DND-41 (cell line): ENCODE results near the gene TGM1.

Source experiments
- ATAC-seq: fragments of 200-7000 bp; cut with Tn5 transposase; 3 replicates; pipeline ENCODE4 v1.9.1; 2021; ENCODE audit warnings: low read depth; ENCODE audit not compliant: insufficient read depth
- DNase-seq: peaks from one replicate; pipeline ENCODE4 v3.0.0-alpha.2; 2020
- H2AFZ ChIP-seq: 2 replicates; pipeline ENCODE4 v1.6.0; 2012; ENCODE audit warnings: low read depth, low read length
- H3K27ac ChIP-seq: 2 replicates; pipeline ENCODE4 v1.5.1; 2012; ENCODE audit warnings: low read length, inconsistent platforms
- H3K27me3 ChIP-seq: fragments of 200-600 bp; sonication (generic); 2 replicates; pipeline ENCODE4 v1.6.0; 2012; ENCODE audit warnings: low read length, mild to moderate bottlenecking, inconsistent platforms; ENCODE audit not compliant: insufficient read depth, poor library complexity
- H3K36me3 ChIP-seq: 2 replicates; pipeline ENCODE4 v1.5.1; 2012; ENCODE audit warnings: low read length, inconsistent platforms; ENCODE audit not compliant: insufficient read depth
- H3K4me1 ChIP-seq: 2 replicates; pipeline ENCODE4 v1.5.1; 2012; ENCODE audit warnings: mild to moderate bottlenecking, low read length; ENCODE audit not compliant: insufficient read depth
- H3K4me2 ChIP-seq: 2 replicates; pipeline ENCODE4 v1.6.0; 2012; ENCODE audit warnings: mild to moderate bottlenecking, moderate library complexity, low read length, inconsistent platforms; ENCODE audit not compliant: insufficient read depth
- H3K4me3 ChIP-seq, 2 experiments: fragments of 200-600 bp in 1 of 2; shearing (Covaris generic) in 1 of 2; 2 replicates each; pipeline ENCODE4 v1.5.1; 2012 to 2016; ENCODE audit warnings: inconsistent platforms in 2 of 2, low read length in 2 of 2, mild to moderate bottlenecking in 2 of 2, low read depth in 1 of 2, moderate library complexity in 1 of 2
- H3K79me2 ChIP-seq: 2 replicates; pipeline ENCODE4 v1.6.0; 2012; ENCODE audit warnings: low read length, inconsistent platforms; ENCODE audit not compliant: insufficient read depth
- H3K9ac ChIP-seq: 2 replicates; pipeline ENCODE4 v1.6.0; 2012; ENCODE audit warnings: low read depth, mild to moderate bottlenecking, inconsistent platforms, low read length, moderate library complexity
- H3K9me3 ChIP-seq: 2 replicates; pipeline ENCODE4 v1.5.1; 2012; ENCODE audit warnings: low read length, moderate library complexity, mild to moderate bottlenecking, inconsistent platforms; ENCODE audit not compliant: insufficient read depth, severe bottlenecking
- H4K20me1 ChIP-seq: 2 replicates; pipeline ENCODE4 v1.6.0; 2012; ENCODE audit warnings: low read length; ENCODE audit not compliant: insufficient read depth
- CTCF ChIP-seq: IDR thresholded peaks from 2 replicates; pipeline ENCODE4 v1.5.1; 2012; ENCODE audit warnings: borderline replicate concordance, low read length, moderate library complexity, mild to moderate bottlenecking; ENCODE audit not compliant: poor library complexity, severe bottlenecking; ENCODE audit errors: extremely low read depth
- EZH2 ChIP-seq: IDR thresholded peaks from 3 replicates; pipeline ENCODE4 v1.6.1; 2012; ENCODE audit warnings: borderline replicate concordance, low read depth, mild to moderate bottlenecking, moderate library complexity, low read length, inconsistent platforms; ENCODE audit not compliant: severe bottlenecking

The TGM1 gene

DNA sequence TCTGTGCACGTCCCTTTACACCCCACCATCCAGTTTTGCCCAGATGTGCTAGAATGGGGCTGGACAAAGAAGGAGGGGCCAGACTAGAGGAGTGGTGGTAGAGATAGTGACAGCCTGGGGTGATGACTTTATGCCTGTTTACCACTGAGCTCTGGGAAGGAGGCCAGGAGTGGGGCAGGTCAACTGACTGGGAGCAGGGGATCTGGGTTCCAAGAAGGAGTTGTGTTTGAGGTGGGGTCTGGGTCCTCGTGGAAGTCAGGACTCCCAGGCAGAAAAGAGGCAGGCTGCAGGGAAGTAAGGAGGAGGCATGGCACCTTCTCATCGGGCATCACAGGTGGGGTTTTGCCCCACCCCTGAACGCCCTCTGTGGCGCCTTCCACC lies 47.3 kb upstream of the TGM1 start:
- no peak for DNase-seq
- no peak for ATAC-seq
- Histone ChIP-seq H3K27me3 (no peaks in the 10 kb centered on the region), H3K4me3 (no peak overlapping the region), H3K36me3 (peaks cover 48% of the 10 kb centered on the region), H3K4me1 (no peaks in the 10 kb centered on the region), H2AFZ (no peak overlapping the region), H3K9ac (no peak overlapping the region), H3K9me3 (no peaks in the 10 kb centered on the region), H3K4me2 (no peak overlapping the region), H4K20me1 (0 out of 2 replicates have a peak, but pooled peaks cover 5% of the 10 kb centered on the region), H3K79me2 (no peaks in the 10 kb centered on the region), H3K27ac (no peak overlapping the region)
- TF ChIP-seq CTCF (no peak), EZH2 (no peak)

GRCh38 chr14:24309538-24310264 lies 46.7 kb upstream of the TGM1 start, which contains the start of gene LTB4R2:
Gene LTB4R2, plus strand, starts transcription at chr14:24310140. Its CDS starts 525 bp downstream, at chr14:24310665.
- Histone ChIP-seq H4K20me1 (0 out of 2 replicates have a peak, but pooled peaks cover 5% of the 10 kb centered on the region), H3K4me2 (no peak within 1 kb of the TSS), H3K27me3 (no peaks in the 10 kb centered on the region), H2AFZ (no peak within 1 kb of the TSS), H3K4me1 (no peaks in the 10 kb centered on the region), H3K36me3 (peaks cover 54% of the 10 kb centered on the region), H3K4me3 (no peak within 1 kb of the TSS), H3K9ac (no peak within 1 kb of the TSS), H3K9me3 (no peaks in the 10 kb centered on the region), H3K79me2 (no peaks in the 10 kb centered on the region), H3K27ac (no peak within 1 kb of the TSS)
- DNase-seq (no peak), ATAC-seq (no peak)
- TF ChIP-seq EZH2, result no peak
- TF ChIP-seq CTCF, result no peak

DNA sequence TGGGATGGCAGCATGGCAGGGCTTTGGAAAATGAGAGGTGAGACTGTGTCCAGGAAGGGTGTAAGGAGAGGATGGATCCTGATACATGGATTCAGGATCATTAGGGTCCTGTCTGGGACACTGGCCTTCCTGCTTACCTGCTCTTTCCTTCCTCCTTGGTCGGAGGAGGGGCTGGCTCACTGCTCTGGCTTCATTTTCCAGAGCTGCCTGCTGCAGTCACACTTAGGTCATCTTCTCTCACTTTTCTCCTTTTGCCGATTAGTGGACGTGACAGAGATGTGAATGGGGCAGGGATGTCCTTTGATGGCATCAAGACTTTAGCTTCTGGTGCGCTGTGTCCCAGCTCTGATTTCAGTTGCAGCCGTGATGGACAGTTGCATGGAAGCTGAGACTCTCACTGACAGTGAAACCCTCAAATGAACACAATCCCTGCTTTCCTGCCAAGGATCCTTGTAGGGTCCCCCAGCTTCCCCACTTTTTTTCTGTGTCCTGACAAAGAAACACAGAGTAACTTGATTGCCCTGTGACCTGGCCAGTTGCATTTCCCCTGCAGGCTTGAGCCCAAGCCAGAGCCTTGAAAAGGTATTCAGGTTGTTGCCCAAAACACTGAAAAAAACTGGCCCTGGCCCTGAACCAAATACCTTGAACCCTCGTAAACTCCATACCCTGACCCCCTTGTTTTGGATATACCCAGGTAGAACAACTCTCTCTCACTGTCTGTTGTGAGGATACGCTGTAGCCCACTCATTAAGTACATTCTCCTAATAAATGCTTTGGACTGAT lies 45.6 kb upstream of the TGM1 start:
- H3K9me3 ChIP-seq, result no peaks in the 10 kb centered on the region
- DNase-seq (no peak), ATAC-seq (no peak)
- TF ChIP-seq EZH2 (no peak), CTCF (no peak)
- H3K9ac ChIP-seq, result no peak overlapping the region
- H3K27ac ChIP-seq, result no peak overlapping the region
- 0 out of 2 replicates have a peak, but pooled peaks cover 5% of the 10 kb centered on the region for H4K20me1 ChIP-seq
- no peak overlapping the region for H3K4me2 ChIP-seq
- H2AFZ ChIP-seq, result no peak overlapping the region
- peaks cover 65% of the 10 kb centered on the region for H3K36me3 ChIP-seq
- H3K4me1 ChIP-seq, result no peaks in the 10 kb centered on the region
- H3K4me3 ChIP-seq, result no peak overlapping the region
- H3K79me2 ChIP-seq, result no peaks in the 10 kb centered on the region
- H3K27me3 ChIP-seq, result no peaks in the 10 kb centered on the region
